Sigmoid colon (tissue), 4 donors: ENCODE data around the gene SHB.

Experiments used
- EP300 ChIP-seq, 4 donors: sonication (generic); formaldehyde crosslinking; IDR thresholded peaks; one replicate each; pipeline ENCODE4 v1.6.1; 2017; ENCODE audit warnings: antibody characterized with exemption in 4 of 4
- POLR2A ChIP-seq, 2 donors: fragments of 450-650 bp; IDR thresholded peaks; one replicate each; pipeline ENCODE4 v1.6.1; 2016; ENCODE audit warnings: antibody characterized with exemption in 2 of 2, mild to moderate bottlenecking in 2 of 2, moderate library complexity in 2 of 2
- POLR2AphosphoS5 ChIP-seq, 4 donors: sonication (generic); formaldehyde crosslinking; IDR thresholded peaks; one replicate each; pipeline ENCODE4 v1.6.1; 2017; ENCODE audit warnings: antibody characterized with exemption in 4 of 4
- TF ChIP-seq, protein P1 (sequence below), 4 experiments: fragments of 450-650 bp in 3 of 4; fragments of 200-600 bp in 1 of 4; IDR thresholded peaks; one replicate each; pipeline ENCODE4 v1.5.1; 2016 to 2019; ENCODE audit warnings: antibody characterized with exemption in 4 of 4, mild to moderate bottlenecking in 3 of 4, moderate library complexity in 2 of 4

DNA sequence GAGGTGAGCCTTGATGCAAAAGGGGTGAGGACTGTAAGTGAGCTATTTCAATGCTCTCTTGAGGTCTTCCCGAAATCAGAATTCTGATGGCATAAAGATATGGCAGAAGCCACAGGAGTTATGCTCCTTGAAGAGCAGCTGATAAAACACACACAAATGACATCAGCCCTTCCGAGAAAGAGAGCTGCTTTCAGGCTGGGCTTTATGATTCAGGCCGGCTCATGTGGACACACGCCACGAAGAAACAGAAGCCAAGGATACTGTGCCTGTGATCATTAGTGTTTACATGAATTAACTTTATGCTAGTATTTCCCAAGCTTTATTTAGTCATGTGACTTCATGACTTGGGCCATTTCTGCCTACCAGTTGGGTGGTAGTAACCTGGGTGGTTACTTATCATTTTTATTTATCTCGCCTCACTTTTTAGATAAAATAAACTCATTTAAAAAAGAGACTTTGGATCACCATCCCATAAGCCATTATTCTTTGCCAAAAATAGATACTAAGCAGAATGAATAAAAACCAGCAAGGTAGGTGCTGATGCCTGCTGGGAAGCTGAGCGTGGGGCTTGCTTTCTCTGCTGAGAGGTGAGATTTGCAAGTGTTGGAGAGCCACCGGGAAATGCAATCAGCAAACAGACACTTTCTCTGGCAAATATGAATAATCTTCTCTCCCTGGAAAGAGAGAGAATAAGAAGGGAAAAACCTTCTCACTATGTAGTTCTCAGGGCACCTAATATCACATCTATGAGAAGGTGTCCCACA is 92.1 kb downstream of the SHB start:
- TF ChIP-seq, protein P1, sequence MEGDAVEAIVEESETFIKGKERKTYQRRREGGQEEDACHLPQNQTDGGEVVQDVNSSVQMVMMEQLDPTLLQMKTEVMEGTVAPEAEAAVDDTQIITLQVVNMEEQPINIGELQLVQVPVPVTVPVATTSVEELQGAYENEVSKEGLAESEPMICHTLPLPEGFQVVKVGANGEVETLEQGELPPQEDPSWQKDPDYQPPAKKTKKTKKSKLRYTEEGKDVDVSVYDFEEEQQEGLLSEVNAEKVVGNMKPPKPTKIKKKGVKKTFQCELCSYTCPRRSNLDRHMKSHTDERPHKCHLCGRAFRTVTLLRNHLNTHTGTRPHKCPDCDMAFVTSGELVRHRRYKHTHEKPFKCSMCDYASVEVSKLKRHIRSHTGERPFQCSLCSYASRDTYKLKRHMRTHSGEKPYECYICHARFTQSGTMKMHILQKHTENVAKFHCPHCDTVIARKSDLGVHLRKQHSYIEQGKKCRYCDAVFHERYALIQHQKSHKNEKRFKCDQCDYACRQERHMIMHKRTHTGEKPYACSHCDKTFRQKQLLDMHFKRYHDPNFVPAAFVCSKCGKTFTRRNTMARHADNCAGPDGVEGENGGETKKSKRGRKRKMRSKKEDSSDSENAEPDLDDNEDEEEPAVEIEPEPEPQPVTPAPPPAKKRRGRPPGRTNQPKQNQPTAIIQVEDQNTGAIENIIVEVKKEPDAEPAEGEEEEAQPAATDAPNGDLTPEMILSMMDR (IDR thresholded peaks at IDR 0.05) = no peak
- TF ChIP-seq POLR2A (IDR thresholded peaks at IDR 0.05) (no peak), EP300 (IDR thresholded peaks at IDR 0.05) (peak in 2 of 4 donors; percentile 25 to 47), POLR2AphosphoS5 (IDR thresholded peaks at IDR 0.05) (peak in 2 of 4 donors; percentile 15 to 65)
